ENCODE measurements around the gene SEMA4C.

The SEMA4C gene

DNA sequence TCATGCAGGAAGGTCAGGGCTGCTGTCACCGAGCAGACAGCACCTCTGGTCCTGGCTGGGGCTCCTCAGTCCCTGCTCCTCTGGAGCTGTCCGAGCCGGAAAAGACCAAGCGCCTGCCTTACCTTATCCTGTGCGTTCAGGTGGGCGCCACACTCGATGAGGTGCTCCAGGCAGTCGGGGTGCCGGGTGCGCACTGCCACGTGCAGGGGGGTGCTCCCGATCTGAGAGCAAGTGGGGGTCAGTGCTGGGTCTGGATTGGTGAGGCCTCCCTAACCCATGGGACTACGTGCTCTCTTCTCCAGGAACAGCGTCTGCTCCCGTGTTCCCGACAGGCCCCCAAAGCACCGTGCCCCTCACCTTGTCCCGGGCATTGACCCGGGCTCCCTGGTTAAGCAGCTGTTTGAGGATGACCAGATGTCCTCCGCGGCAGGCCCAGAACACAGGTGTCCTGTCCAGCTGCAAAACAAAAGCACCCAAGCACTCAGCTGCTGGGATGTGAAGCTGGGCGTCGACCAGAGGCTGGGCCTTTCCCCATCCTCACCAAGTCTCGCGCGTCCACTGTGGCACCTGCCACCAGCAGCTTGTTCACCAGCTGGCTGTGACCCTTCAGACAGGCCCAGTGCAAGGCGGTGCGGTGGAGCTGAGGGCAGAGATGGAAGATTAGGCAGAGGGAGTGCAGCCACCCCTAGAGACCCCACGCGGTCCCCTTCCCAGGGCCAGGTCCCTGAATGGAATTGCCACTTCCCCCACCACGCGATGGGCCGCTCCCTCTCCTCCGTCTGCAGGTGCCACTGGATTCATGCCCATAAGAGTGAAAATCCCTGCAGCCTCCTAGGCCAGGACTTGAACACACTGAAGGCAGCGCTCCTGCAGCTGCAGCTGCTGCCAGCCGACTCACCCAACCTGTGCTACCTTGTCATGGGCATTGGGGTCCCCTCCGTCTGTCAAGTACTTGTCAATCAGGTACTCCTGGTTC, 29.7 kb downstream of the SEMA4C start:
- no peak for DNase-seq

GRCh38 chr2:96839293-96839874, 30.5 kb downstream of the SEMA4C start:
- no peak for DNase-seq

DNA sequence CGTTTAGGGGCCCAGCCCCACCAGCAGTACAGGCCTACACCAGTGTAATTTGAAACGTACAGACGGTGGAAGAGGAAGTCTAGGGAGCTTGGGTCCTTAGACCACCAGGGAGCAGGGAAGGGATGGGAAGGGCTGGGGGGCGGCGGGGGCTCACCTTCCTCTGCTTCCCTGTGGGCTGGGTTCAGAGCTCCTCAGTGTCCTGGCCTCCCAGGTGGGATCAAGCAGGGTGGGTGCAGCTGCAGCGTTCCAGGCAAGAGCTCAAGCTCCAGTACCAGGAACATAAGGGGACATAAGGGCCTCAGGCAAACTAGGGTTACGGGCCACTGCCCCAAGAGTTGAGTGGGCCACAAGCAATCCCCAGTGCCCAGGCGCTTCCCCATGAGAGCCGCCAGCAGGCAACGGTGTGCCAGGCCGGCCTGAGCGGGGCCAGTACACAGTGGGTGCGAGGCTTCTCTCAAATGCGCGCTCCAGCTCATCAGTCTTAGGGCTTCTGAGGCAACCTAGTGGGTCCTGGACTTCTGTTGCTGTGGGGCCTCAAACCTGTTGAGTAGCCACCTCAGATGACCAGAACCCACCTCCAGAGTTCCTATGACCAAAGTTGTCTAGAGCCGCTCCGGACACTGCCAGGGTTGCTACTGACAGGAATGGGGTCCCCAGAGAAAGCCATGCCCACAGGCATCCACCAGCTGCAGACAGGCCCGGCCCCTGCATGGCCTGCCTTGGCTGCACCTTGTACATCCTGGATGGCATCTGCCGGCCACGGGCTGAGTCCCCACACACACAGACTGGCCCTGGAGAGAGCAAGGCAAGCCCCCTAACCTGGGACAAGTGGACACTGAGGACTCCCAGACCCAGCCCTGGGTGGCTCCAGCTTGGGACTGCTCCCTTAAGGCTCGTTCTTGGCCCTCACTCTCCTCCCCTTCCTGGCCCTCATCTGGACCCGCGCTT, 31.3 kb downstream of the SEMA4C start:
- no peak for DNase-seq

DNA sequence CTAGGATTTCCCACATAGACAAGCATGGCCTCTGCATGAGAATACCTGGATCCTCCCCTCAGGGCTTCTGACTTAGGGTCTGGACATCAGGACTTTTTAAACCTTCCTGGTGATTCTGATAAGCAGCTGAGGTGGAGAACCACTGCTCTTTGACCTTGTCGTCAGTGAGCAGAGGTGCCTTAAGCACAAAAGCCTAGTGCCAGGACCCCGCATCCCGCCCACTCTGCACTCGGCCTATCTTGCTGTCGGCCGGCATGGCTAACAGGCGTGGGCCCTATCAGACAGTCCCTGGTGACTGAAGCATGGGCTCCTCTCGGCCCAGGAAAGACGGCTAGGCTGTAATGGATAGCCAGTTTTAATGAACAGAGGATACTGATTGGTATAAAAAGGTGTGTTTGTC, 32.3 kb downstream of the SEMA4C start:
- no peak for DNase-seq

- DNase-seq = no peak
Measured at GRCh38 chr2:96835830-96836229, 34.0 kb downstream of the SEMA4C start.

DNA sequence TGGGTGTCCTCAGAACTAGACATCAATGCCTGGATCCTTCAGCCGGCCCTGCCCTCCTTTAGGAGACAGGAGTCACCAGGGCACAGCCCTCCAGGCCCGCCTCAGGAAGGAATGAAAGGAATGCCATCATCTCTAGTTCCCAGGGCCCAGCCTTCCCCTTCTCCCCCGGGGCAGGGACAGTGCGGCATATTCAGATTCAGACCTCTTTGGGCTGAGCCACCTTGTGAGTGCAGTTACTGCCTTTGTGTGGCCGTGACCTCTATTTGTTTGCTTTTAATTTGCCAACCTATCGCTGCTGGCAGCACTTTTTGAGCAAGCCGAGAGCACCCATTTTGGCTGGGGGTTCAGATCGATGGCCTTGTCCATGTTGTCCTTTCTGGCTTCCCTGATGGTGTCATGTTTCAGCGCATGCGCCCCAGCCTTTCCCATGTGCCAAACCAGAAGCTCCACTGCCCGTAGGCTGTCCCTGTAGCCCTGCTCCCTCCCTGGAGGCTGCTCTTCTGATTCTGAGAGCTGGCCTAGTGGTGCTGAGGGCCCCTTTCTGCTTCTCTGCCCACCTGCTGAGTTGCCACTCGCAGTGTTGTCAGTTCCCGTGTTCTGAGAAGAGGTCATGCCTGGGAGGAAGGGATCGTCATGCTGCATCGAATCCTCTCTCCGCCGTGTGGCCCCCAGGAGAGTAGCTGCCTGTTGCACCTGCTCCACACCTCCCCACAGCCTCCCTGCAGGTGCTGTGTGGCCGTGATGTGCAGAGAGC, 36.9 kb downstream of the SEMA4C start:
- DNase-seq = peak; percentile 84

DNA sequence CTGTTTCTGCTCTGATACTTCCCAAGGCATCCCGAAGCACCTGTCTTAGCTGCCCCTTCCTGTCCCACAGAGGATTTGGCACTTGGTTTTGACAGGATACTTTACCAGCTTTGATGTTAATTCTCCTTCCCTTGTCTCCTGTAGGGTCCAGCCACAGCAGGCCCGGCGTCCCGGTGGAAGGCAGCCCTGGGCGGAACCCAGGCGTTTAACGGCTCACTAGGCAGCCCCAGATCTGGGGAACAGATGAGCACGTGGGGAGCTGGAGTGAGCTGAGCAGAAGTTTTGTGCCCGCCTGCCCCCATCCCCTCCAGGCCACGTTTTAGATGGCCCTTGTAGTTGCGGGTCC, 37.5 kb downstream of the SEMA4C start:
- DNase-seq = no peak

- DNase-seq = no peak
Measured at GRCh38 chr2:96831679-96832078, 38.2 kb downstream of the SEMA4C start.

DNA sequence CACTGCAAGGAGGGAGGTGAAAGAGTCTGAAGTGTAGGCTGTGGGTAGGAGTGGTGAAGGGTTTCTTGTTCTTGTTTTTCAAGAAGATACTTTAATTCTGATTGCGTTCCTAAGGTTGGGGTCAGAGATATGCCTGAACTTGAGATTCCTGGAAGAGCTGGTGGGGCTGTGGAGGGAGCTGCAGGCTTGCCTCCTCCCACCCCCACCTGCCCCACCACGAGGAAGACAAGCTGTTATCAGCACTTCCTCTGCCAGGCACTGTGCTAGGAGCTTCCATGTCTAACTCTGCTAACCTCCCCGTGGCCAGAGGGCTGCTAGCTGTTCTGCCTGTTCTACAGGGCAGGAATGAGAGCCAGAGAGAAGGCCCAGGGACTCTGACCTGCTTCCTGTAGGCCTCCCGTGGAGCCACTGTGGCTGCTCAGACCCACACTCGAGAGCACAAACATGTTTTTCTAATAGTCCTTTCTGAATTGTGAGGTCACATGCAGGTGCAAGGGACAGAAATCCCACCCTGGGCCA, 39.8 kb downstream of the SEMA4C start:
- no peak for DNase-seq

GRCh38 chr2:96828874-96829273, 41.0 kb downstream of the SEMA4C start:
- DNase-seq = no peak

- DNase-seq = no peak
Measured at GRCh38 chr2:96828436-96828835, 41.4 kb downstream of the SEMA4C start.

DNA sequence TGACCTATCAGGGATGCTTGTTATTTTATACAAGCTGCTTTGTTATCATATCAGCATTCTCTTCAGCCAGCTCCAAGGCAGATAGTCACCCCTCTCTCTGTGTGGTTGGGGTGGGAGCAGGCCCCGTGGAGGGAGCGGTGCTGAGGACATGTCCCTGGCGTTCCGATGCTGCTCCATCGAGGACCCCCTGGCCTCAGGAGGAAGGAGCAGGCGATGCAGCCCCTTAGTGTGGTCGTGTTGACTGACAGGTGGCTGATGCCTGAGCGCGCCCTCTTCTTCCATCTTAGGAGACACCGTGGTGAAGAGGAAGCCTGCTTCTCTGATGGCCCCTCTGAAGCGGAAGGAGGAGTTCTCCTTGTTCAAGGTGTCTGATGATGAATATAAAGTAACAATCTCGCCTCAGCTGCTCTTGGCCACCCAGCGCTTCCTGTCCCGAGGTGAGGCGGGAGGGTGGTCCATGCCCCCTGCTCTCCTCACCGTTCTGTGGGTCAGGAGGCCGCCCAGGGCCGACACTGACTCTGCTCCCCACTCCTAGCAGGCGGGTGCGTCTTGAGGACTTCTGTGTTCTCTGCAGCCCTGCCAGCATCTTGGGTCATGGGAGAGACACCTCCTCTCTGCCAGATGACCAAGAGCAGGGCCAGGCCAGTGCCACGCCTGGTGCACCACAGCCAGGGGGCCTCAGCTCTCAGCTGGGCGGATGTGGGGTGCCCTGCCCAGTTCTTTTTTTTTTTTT, 43.2 kb downstream of the SEMA4C start:
- DNase-seq = no peak

DNA sequence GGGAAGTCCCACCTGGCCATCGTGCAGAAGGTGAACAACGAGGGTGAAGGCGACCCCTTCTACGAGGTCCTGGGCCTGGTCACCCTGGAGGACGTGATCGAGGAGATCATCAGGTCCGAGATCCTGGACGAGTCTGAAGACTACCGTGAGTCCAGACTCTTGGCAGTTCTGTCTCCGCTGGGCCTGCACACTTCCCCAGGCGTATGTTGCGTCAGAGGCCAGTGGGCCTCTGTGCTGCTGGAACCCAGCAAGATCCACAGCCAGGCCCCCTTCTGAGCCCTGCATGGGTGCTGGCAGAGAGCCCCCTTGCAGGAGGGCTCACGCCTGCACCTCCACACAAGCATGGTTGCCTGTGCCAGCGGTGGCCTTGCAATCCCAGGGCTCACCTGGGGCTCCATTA, 44.8 kb downstream of the SEMA4C start:
- no peak for DNase-seq

- no peak for DNase-seq
Measured at GRCh38 chr2:96824079-96824870, 45.6 kb downstream of the SEMA4C start.

GRCh38 chr2:96823198-96823597, 46.7 kb downstream of the SEMA4C start:
- DNase-seq = no peak

- DNase-seq = no peak
Measured at GRCh38 chr2:96822786-96823185, 47.1 kb downstream of the SEMA4C start.

GRCh38 chr2:96821113-96821675, 48.7 kb downstream of the SEMA4C start:
- DNase-seq = no peak

GRCh38 chr2:96819876-96820511, 49.9 kb downstream of the SEMA4C start:
- no peak for DNase-seq

- no peak for DNase-seq
Measured at GRCh38 chr2:96819128-96819875, 50.6 kb downstream of the SEMA4C start.
